ENCODE data around the gene RDH12. TPM values are rescaled to one million over a fixed set of nuclear protein-coding genes. Genes with fewer than 3 reads are reported as not detected.

Gene RDH12
- total and polyA plus RNA-seq, 9 of the 15 experiments (the other 6 are each of a cell fraction or from before 2014, with no cell fraction given): 0.03 to 0.29 (median 0.07) TPM; not detected in 2

GRCh38 chr14:67695394-67695949 is 6.2 kb upstream of the RDH12 start, which contains the start of gene RDH11 (continued):
- no peak for TF ChIP-seq ZNF407 (IDR thresholded peaks at IDR 0.05; ENCODE audit: low read depth)
- no peak for TF ChIP-seq BRF1 (IDR thresholded peaks at IDR 0.05; ENCODE audit: borderline replicate concordance, extremely low read depth, insufficient read length)
- TF ChIP-seq EP400 (IDR thresholded peaks at IDR 0.05): peak; percentile 65; the same call in 1 of the 2 replicates
- peak; percentile 58 for TF ChIP-seq PRDM10 (IDR thresholded peaks at IDR 0.05; ENCODE audit: partially characterized antibody)
- no peak for TF ChIP-seq LEF1 (IDR thresholded peaks at IDR 0.05)
- 0 out of 2 replicates have a peak, but pooled peaks have one; percentile 53 for TF ChIP-seq NFRKB (IDR thresholded peaks at IDR 0.05; ENCODE audit: low read depth)
- no peak for TF ChIP-seq NEUROD1 (IDR thresholded peaks at IDR 0.05; ENCODE audit: borderline replicate concordance, low read depth, low read length, partially characterized antibody)
- TF ChIP-seq GTF3C2 (IDR thresholded peaks at IDR 0.05; ENCODE audit: borderline replicate concordance, extremely low read depth, insufficient read length): no peak
- TF ChIP-seq HDAC1 (IDR thresholded peaks at IDR 0.05): no peak
- TF ChIP-seq NR2C2 (CRISPR knock-in tag; IDR thresholded peaks at IDR 0.05): no peak
- no peak for TF ChIP-seq NR2C2 (tag; IDR thresholded peaks at IDR 0.05)
- TF ChIP-seq TSC22D4 (tag; IDR thresholded peaks at IDR 0.05): no peak

Measured in K562 (cell line).